M059J (cell line): Measurements from ENCODE around the gene NHEJ1. TPM values are rescaled to one million over a fixed set of nuclear protein-coding genes. Genes with fewer than 3 reads are reported as not detected.
A peak's percentile ranks its signal among the peaks of the same experiment; 100 is the strongest.

Experiments used
- DNase-seq: peaks from one replicate; pipeline ENCODE4 v3.0.0-alpha.2; 2012; ENCODE audit warnings: low read depth
- total RNA-seq: library from RNA; depleted of rRNA; stranded (reverse); fragments of >200 nt; shearing (Covaris generic); gene quantifications from 2 replicates; pipeline ENCODE4 v1.2.3, GENCODE V29; 2014

The NHEJ1 gene
- total RNA-seq, 1 experiment from 2014 or later: 13.6 TPM

- DNase-seq: no peak
These were observed 7.4 kb upstream of the NHEJ1 start for GRCh38 chr2:219167997-219168396.

GRCh38 chr2:219165058-219165911 is 4.7 kb upstream of the NHEJ1 start:
- no peak for DNase-seq

DNA sequence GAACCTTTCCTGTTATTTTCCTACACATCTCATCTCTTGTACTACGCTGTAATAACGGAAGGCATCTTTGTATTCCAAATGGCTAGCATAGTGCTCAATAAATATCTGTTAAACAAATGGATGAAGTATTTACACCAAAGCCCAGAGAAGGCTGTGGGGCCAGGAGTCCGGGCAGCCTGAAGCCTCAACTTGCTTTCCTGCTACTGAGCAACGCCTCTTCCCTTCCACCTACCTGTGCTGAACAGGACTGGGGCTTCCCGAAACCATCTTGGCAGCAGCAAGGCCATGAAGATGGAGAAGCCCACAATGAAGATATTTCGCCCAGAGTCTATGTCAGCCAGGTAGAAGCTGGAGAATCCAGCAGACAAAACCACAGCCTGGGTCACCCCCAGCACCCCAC is 2.5 kb upstream of the NHEJ1 start:
- DNase-seq: no peak

GRCh38 chr2:219161097-219161496 is 482 bp upstream of the NHEJ1 start:
- DNase-seq: no peak

DNA sequence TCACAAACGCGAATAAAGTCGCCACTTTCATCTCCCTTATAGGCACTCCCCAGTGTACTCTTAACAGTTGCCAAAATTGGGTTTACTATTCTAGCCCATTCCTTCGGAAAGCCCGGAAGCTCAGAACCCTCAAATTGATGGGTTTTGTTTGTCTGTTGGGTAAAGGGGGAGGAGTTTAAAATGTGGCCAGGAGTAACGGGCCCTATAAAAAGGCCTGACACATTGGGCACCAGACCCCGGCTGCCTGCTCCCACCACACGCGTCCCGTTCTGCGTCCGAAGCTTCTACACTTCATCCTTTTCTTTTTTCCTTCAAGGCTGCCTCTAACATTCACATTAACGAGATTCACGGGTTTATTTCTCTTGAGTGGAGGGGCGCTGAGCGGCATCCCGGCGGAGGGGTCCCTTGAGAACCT is 837 bp downstream of the NHEJ1 start:
- peak; percentile 7 for DNase-seq

DNA sequence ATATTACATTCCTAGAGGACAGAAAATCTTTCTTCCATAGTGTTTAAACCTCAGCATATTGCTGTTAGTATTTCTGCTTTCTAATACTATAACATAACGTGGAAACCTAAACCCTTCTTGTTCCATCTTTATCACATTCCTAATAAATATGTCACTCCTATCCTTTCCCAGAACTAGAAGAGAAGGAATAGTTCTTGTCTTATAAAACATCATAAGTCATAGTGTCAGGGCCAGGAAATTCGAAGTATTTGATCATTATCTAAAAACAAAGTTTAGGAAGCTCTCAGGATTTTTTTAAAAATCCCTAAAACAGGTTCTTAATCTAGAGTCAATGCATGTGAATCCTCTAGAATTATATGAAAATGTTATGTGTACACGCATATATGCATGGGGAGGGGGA is 2.0 kb downstream of the NHEJ1 start:
- DNase-seq: peak; percentile 12

DNA sequence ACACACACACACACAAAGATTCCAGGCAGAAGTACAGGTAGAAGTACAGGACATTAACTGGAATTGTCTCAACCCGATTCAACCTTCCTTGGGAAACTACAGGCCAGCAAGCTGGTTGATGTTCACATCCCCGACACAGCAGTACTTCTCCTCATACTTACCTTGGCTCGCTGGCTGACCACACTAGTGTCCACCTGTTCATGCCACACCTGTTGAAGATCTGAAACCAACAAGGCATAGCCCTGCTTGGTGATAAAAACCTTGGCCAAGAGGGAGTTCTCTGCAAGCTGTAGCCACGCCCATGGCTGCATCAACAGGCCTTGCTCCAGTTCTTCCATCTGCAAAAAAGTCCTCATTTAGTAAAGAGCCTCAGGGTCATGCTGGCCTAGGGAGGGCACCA is 2.6 kb downstream of the NHEJ1 start:
- DNase-seq: no peak

DNA sequence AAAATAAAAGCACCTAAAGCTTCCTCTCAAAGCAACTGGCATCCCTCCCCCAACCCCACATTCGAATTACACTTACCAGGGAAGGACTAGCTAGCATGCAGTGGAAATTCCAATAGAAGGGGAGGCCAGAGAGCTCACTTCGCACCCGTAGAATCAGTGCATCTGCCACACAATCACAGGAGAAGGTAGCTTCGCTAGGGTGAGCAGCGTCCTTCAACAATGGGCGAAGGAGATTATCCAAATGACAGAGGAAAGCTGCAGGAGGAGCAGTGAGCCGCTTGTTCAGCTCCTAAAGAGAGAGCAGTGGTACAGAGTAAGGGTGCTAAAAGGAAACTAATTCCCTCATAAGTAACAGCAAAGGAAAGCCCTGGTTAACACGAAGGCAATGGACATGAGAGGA is 3.2 kb downstream of the NHEJ1 start:
- no peak for DNase-seq

- peak; percentile 78 for DNase-seq
These were observed 5.5 kb downstream of the NHEJ1 start for GRCh38 chr2:219155054-219155644.

DNA sequence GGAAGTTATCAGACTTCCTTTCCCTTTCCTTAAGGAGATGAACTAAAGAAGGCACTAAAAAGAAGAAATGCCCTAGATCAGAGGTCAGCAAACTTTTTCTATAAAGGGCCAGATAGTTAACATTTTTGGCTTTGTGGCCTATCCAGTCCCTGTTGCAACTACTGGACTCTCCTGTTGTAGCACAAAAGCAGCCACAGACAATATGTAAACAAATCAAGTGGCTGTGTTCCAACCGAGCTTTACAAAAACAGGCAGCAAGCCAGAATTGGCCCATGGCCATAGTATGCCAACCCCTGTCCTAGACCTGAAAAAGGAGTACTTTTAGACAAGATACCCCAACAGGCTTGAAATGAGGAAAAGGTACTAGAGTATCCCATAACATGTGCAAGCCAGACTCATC is 10.9 kb downstream of the NHEJ1 start:
- DNase-seq: peak; percentile 41

DNA sequence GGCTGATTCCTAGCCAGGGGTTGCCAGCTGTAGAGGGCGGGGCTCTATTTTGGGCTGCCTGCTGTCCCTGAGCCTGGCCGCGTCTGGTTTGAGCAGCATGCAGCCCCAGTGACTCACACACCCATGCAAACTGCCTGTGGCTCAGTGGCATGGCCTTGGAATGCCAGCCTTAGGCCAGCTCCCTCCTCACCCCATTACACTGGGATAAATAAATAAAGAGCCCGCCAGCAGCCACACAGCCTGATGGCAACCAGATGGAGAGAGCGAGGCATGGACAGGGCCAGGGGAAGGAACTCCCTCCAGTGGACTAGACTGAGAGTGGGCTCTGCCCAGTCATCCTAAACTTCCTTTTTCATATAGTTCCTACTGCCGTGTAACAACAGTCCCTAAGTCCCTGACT is 18.3 kb downstream of the NHEJ1 start:
- peak; percentile 96 for DNase-seq

DNA sequence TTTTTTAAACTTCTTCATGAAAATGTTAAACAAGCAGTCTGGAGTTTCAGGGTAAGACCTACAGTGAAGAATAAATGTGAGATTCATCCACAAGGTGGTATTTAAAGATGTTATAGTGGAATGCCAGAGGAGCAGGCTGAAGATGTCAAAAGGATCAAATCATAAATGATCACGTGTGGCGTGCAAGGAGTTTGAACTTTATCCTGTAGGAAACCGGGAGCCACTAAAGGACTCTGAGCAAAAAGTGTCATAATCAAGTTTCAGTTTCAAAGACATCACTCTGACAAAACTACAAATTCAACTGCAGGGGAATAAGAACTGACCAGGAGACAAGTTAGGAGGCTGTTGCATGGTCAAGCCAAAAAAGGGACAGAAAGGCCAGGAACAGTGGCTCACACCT is 19.9 kb downstream of the NHEJ1 start:
- no peak for DNase-seq

- DNase-seq: no peak
These were observed 26.6 kb downstream of the NHEJ1 start for GRCh38 chr2:219133976-219134375.

DNA sequence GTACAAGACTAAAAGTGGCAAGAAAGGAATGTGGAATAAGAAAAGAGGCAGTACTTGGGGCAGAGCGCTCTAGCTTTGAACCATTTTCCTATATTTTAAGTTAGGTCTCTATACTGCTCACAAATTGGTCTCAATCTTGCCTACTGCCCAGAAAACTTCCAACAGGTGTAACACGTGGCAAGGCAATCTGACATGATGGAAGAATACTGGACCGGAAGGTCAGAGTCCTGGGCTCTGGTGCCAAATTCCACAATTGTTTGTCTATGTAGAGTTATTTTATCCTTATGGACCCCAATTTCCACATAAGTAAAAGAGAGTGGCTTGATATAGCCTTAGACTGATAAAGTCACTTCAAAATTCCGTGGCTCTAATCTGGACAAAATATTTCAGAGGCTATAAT is 28.9 kb downstream of the NHEJ1 start:
- DNase-seq: no peak

- no peak for DNase-seq
These were observed 29.3 kb downstream of the NHEJ1 start for GRCh38 chr2:219131327-219131726.

GRCh38 chr2:219129589-219129988 is 31.0 kb downstream of the NHEJ1 start:
- no peak for DNase-seq

DNA sequence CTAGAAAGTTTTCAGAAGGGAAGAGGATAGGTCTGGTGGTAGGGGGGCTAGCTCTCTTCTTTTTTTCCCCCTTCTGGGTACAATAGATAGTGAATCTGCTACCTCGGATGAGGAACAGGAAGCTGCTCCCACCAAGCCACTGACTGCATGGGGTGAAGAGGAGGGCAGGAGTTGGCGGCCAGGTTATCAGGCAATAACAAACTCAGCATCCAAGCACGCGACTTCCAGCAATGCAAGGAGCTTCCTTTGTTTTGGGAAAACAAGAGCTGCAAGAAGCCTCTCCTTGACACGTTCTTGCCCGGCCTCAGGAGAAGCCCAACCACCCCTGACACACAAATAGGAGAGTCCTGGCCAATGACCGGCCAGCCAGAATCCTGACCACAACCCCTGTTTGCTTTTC is 32.2 kb downstream of the NHEJ1 start:
- no peak for DNase-seq

DNA sequence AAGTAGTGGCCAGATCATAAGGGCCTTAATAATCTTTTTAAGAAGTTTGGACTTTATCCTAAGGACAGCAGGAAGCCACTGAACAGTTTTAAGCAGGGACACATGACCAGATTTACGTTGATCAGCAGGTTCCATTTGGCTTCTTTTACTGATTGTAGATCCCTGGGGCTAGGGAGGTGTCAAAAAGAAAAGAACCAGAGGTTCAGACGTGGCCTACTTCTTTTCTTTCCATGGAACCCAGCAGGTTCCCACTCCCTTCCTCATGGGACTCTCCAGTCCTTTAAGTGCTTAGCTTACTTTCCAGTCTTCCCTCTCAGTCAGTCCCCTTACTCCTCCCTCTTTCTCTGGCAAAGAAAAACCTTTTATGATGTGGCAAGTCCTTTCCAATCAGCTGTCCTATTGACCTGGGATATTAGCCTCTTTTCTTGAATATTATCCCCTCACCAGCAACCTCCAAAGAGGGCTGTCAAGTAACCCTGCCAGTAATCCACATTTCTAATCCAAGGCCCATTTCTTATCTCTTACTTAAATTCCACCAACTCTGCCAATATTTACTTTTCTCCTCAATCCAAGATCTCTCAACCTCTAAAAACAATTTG is 33.5 kb downstream of the NHEJ1 start:
- DNase-seq: no peak

GRCh38 chr2:219126555-219126954 is 34.1 kb downstream of the NHEJ1 start:
- no peak for DNase-seq

DNA sequence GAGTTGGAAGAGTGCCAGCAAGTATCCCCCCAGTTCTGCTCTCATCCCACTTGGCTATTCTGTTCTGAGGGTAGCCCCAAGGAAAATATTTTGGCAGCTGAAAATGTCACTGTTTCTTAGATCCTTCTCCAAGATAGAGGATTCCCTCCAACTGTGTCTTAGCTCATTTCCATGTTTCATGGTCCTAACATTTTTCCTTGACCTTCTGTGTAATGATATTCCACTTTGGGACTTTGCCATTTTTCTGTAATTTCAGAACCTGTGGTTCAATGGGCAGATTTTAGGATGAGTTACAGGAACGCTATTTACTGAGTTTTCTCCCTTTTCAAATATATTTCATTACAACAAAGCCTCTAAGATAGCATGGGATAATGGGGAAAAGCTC is 34.7 kb downstream of the NHEJ1 start:
- peak; percentile 45 for DNase-seq

GRCh38 chr2:219125225-219125885 is 35.3 kb downstream of the NHEJ1 start:
- DNase-seq: peak; percentile 97

DNA sequence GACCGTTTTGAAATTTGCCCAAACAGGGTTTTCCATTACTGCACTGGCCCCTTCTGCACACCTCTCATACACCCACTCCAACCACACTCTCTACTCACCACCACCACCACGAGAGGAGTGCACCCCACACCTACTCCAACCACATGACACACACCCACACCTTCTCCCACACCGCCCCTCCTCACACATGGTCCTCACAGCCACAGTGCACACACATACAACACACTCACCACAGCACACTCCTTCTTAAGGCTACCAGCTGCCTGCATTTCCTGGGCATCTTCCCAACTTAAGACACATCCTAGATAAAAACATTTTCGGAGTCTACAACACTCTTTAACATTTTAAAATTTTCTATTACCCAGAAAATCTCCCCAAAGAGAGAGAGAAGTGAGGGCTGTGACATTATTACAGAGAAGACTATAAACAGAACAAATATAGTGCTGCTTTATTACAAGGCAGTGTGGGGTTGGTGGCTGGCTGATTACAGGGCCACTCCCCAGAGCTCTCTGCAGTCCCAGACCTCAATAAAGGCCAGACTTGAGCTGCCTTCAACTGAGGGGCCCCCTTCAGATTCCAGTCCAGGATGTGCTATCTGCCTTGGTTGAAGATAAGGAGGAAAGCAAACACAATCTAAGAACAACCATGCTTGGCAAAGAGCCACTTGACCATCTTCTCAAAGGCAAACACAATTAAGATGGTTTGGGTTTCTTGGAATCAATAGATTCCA is 36.1 kb downstream of the NHEJ1 start:
- DNase-seq: peak; percentile 6
